Activated CD4-positive, CD25-positive, alpha-beta regulatory T cell treated with anti-CD3 and anti-CD28 coated beads, Interleukin-2, amount 50 U/mL, for 24 hours (primary cell): ENCODE measurements around the gene FLVCR1.
A peak's percentile ranks its signal among the peaks of the same experiment; 100 is the strongest.
"Not testable (repeated sequence)": the region's sequence is repeated elsewhere in the genome, so short reads cannot be mapped to it uniquely, and the experiment has no call there.

Experiments used
- ATAC-seq, 2 donors: fragments of 150-1000 bp; cut with Tn5 transposase; one replicate each; pipeline ENCODE4 v1.10.0; 2021; ENCODE audit warnings: mild to moderate bottlenecking in 1 of 2, moderate library complexity in 1 of 2

FLVCR1 gene

DNA sequence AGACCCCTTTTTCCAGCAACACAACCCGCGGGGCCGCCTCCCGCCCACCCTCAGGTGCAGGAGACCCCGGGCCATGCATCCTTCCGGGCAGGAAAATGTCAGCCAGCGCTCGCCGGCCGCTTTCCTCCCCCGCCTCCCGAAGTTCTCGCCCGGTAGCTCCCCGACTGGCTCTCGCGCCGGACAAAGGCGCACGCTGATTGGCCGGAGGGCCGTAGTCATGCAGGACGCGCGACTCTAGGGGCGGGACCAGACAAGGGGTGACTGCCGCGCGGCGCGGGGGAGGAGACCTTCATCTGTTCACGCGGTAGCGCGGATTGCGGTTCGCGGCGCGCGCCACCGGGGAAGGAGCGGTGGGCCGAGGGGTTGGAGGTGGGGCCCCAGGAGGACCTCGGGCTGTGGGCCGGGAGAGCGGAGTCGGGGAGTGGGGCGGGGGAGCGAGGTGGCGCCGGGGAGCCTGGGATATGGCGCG, at the start of gene FLVCR1:
Gene FLVCR1 (plus strand): TSS at position 284 of the 469 bp plus-strand sequence. CDS start 178 bp downstream, at position 462.
- ATAC-seq = peak; percentile 99

DNA sequence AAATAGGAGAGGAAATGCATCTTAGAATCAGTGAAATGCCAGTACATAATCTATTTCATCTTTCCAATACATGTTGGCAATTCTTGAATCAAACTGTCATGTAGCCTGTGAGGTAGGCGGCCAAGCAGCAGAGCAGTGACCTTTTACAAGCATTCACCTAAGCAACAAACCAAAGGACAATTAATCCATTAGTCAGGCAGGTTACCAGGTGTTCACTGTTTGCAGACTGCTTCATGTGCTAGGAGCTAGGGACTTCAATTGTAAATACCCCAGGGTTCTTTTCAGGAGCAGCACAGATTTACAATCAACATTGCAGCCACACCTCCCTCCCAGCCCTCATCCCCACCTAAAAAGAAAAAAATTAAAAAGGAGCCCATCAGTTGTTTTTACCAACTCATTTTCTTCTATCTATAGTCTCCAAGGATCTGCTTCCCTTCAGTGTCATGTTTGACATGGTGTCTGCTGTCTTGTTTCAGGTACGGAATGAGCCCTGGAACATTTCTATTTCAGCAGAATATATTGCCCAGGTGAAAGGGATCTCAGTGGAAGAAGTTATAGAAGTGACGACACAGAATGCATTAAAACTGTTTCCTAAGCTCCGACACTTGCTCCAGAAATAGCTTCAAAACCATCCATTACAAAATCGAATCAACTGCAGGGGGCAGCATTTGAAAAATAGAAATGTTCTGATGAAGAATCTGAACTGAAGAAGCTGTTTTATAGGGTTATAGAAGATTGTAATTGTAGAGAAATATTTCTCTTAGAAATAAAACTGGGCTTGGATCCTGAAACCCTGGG, 43.3 kb upstream of the FLVCR1 start:
- ATAC-seq = no peak

DNA sequence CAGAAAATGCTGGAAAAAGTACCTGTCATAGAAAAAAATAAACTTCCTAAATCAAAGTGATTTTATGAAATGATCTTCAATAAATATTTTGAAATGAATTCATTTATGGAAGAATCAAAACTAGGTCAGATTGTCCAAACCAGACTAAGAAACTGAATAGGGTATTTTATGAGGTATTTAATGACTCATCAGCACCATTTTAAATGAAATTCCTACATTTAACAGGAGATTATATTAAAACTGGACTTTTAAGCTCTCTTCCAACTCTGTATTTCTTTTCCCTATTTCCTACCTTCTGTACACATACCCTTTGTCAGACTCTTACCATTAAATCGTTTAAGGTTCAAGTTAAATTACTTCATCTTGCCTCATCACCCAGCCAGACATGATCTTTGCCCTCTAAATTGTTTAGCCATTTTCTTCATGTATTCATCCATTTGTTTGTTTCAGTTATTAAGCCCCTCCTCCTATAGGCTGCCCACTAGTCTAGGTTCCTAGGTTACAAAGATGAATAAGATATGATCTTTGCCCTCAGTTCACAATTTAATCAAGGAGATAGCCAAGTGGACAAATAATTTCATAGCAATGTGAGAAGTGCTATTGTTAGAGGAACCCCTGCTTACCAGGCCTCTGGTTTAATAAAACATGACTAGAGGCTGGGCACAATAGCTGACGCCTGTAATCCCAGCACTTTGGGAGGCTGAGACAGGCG, 41.4 kb upstream of the FLVCR1 start:
- ATAC-seq = no peak

DNA sequence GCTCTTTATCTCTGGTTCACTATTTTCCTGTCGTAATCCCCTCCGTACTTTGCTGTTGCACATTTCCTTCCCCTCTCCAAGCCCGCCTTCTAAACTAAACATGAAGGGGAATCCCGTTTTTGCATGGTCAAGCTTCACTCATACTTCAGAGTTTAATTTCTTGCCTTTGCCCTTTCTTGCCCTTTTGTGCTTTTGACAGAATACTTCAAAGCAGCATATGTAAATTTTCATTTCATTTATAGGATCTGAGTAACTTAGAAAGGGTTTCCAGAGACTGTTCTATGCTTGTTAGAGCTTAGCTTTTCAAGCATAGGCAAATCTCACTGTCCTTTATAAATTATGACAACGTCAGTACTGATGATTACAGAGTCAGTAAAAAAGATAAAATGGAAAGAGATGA, 38.3 kb upstream of the FLVCR1 start:
- no peak for ATAC-seq

DNA sequence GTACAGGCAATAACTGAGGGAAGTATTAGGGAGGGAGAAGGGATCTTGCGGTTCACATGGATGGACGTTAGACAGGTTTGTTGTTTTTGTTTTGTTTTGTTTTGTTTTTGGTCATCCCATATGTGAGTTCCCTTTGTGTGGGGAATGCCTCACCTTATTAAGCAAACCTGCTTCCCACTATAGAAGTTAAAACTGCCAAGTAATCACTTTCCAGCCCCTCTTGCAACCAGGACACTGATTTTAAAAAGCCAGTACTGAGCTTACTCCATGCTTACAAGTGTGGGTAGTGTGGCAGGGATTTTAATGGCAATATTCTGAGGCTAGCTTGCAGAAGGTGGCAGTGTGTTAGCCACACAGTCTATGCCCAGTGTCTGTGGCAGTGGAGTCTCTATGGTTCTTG, 37.1 kb upstream of the FLVCR1 start:
- ATAC-seq = no peak

DNA sequence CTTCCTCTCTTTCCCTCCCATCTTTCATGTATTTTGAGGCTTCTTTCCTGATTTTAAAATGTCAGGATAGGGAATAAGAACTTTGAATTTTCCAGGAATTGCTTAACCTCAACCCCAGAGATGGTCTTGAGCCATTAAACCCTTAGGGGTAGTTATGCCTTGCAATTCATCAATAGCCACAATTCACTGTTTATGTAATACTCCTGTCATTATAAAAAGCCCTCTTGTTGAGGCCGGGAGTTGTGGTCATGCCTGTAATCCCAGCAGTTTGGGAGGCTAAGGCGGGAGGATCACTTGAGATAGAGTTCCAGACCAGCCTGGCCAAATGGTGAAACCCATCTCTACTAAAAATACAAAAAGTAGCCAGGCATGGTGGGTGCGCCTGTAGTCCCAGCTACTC, 35.1 kb upstream of the FLVCR1 start:
- ATAC-seq = no peak

DNA sequence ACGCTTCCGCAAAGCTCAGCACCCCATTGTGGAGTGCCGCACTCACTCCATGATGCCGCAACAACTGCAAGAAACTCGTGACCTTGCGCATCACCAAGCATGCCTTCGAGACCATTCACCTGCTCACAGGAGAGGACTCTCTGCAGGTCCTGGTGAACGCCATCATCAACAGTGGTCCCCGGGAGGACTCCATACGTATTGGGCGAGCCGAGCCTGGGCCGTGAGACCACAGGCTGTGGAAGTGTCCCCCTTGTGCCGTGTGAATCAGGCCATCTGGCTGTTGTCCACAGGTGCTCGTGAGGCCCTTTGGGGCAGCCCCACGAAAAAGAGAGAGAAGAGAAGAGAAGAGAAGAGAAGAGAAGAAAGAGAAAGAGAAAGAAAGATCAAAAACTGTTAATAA, 33.9 kb upstream of the FLVCR1 start:
- ATAC-seq = no peak

DNA sequence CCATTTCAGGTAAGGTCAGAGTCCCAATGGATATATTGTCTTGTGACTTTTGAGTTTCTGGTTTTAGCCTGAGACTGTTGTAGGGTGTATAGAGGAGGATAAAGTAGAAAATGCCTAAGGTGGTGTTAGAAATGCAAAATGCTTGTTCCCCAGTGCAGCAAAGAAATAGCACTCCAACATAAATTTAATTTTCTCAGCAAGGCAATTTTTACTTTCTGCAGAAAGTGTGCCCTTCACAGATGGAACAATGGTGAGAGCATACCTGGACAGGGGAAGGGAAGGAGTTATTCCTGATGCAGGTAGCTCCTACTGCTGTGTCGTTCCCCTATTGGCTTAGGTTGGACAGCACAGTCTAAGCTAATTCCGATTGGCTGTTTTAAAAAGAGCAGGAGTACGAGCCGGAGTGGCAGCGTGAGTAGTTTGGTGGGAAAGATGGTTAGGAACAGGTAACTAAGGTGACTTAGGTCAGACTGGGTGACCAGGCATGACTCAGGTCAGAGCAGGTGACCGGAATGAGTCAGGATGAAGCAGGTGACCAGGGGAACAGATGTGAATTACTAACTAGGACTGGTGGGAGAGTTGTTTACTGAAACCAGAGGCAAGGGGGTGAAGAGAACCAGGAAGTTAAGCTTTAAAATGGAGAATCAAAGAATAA, 32.1 kb upstream of the FLVCR1 start:
- ATAC-seq = no peak

DNA sequence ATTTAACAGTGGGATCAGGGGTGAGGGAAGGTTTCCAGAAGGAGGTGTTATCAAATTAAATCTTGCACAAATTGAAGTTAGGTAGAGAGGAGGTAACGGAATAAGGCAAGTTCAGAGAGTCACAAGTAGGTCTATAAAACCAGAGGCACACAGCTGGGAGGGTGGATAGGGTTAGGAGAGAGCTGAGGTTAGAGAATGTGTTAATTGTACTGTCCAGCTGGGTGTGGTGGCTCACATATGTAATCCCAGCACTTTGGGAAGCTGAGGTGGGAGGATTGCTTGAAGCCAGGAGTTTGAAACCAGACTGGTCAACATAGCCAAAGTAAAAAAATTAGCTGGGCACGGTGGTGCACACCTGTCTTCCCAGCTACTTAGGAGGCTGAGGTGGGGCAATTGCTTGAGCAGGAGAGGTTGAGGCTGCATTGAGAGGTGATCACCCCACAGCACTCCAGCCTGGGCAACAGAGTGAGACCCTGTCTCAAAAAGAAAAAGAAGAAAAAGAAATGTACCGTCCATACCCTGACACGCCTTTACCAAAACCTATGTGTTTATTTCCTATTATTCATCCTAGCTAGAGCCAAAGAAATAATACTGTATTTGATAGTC, 30.8 kb upstream of the FLVCR1 start:
- ATAC-seq = no peak

DNA sequence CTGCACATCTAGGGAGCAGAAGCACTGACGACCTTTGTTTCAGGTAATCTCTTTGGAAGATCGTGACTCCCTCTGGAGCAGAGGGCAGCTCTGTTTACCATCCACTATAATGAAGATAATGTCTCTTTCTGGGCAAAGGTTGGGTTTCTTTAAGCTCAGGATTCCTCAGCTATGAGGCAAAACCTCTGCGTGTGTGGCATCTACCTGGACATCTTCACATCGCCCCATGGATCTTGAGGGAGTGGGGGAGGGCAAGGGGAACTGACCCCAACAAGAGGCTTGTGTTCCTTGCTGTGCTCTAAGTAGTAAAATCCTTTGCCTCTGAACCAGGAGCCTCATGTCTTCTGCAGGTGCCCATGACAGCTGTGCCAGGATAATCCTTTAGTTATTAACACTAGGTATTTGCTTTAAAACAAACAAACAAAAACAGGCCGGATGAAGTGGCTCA, 30.2 kb upstream of the FLVCR1 start:
- ATAC-seq = no peak

DNA sequence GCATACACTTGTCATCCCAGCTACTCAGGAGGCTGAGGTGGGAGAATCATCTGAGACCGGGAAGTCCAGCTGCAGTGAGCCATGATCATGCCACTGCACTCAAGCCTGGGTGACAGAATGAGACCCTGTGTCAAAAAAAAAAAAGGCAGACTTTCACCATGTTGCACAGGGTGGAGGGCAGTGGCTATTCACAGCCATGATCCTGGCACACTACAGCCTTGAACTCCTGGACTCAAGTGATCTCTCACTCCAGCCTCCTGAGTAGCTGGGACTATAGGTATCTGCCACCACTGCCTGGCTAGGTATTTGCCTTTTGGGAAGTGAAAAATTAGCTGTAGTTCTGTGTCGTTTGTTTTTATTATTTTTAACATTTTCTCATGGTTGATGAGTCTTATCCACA, 29.7 kb upstream of the FLVCR1 start:
- ATAC-seq = no peak

DNA sequence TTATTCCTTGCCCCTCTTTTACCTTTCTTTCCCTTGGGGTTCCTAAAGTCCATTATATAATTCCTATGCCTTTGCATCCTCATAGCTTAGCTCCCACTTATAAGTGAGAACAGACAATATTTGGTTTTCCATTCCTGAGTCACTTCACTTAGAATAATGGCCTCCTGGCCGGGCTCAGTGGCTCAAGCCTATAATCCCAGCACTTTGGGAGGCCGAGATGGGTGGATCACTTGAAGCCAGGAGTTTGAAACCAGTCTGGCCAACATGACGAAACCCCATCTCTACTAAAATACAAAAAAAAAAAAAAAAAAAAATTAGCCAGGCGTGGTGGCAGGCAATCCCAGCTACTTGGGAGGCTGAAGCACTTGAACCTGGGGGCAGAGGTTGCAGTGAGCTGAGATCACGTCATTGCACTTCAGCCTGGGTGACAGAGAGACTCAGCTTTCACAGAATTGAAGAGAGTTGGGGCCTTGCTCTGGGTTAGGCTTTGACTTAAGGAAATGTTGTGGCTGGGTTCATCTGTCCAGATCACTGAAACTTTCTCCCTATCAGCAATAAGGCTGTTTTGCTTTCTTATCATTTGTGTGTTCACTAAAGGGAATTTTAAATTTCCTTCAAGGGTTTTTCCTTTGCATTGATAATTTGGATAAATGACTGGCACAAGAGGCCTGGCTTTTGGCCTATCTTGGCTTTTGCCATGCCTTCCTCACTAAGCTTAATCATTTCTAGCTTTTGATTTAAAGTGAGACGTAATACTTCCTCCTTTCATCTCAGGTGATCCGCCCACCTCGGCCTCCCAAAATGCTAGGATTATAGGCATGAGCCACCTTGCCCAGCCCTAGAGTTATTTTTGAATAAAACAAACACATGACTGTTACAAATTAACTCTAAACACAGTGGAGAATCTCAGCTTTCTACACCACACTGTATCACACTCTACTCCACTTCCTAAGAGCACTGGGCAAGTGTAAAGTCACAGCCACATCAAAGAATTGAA, 24.6 kb upstream of the FLVCR1 start:
- not testable (repeated sequence) for ATAC-seq

DNA sequence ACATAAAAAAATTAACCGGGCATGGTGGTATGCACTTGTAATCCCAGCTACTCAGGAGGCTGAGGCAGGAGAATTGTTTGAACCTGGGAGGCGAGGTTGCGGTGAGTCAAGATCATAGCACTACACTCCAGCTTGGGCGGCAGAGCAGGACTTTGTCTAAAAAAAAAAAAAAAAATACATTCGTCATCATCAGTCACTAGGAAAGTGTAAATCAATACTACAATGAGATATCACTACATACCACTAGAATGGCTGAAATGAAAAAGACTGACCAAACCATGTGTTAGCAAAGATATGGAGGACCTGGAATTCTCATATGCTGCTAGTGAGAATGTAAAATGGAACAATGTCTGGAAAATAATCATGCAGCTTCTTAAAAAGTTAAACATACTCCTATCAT, 19.9 kb upstream of the FLVCR1 start:
- no peak for ATAC-seq

DNA sequence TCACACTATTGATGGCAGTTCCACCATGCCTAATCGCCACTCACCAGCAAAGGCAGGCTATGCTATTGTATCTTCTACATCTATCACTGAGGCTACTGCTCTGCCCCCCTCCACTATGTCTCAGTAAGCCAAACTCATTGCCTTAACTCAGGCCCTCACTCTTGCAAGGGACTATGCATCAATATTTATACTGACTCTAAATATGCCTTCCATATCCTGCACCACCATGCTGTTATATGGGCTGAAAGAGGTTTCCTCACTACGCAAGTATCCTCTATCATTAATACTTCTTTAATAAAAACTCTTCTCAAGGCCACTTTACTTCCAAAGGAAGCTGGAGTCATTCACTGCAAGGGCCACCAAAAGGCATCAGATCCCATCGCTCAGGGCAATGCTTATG, 13.6 kb upstream of the FLVCR1 start:
- not testable (repeated sequence) for ATAC-seq

DNA sequence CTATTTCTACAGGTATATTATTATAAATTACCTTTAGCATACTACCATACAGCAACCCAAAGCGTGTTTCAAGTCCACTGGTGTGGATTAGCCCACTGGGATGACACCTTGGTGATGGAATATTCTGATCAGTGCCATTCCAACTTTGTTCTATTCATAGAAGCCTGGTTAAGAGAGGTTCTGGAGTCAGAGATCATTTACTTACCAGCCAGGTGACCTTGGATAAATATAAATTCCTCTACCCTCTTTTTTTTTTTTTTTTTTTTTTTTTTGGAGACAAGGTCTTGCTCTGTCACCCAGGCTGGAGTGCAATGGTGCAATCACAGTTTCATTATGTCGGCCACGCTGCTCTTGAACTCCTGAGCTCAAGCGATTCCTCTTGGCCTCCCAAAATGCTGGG, 10.5 kb upstream of the FLVCR1 start, which contains the start of gene SPATA45:
Gene SPATA45 (minus strand): TSS at position 101 of the 400 bp plus-strand sequence. CDS start 11,500 bp downstream, outside the sequence.
- ATAC-seq = no peak

DNA sequence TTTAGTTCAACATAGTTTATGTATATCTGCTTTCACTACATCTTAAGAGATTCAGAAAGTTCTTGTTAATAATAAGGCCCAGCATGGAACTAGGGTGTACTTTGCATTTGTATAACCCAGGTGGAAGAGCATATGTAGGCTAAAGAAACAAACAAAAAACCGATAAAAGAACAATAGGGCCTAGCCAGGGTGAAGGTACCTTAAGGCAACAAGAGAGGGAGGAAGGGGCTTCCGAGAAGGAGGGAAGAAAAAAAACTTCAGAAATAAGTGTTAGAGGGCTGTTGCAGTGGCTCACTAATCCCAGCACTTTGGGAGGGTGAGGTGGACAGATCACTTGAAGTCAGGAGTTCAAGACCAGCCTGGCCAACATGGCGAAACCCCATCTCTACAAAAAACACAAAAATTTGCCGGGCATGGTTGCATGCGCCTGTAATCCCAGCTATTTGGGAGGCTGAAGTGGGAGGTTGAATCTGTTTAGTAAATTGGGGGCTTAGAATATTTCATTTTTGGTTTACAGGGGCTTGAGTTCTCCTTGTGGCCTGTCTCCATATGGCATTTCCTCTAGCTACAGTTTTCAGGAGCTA, 5.9 kb upstream of the FLVCR1 start:
- no peak for ATAC-seq

DNA sequence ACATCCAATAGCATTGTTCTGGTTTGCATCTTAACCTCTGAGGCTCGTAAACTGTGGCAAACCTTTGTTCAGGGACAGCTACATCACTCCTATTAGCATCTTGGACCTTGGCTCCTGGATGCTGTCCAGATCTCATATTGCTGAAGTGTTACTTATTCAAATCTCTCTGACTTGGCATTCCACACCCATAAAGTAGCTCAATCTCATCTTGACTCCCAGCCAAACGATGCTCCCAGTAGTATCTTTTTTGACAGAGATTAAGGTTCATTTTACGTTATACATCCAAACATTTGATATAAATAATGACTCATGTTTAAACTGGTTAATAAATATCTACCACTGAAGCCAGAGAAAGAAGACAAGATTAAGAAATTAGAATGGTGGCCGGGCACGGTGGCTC, 4.4 kb upstream of the FLVCR1 start:
- ATAC-seq = no peak

DNA sequence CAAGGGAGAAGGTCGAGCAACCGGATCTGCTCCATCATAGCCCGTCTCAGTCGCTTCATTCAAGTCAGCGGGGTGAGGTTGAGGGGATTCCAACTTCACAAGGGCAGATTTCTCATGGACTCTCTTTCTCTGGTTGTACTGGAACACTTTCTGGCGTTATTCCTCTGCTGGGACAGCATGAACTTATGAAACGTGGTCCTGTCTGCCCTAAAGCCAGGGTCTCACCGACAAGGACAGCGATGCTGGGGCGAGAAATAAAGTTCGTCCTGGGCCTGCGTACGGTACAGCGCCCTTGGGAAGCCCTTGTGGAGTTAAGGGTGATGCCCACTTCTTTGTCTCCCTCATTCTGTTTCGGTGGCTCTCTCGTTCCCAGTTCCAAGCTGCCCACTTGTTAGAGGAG, 1.3 kb upstream of the FLVCR1 start:
- ATAC-seq = no peak

DNA sequence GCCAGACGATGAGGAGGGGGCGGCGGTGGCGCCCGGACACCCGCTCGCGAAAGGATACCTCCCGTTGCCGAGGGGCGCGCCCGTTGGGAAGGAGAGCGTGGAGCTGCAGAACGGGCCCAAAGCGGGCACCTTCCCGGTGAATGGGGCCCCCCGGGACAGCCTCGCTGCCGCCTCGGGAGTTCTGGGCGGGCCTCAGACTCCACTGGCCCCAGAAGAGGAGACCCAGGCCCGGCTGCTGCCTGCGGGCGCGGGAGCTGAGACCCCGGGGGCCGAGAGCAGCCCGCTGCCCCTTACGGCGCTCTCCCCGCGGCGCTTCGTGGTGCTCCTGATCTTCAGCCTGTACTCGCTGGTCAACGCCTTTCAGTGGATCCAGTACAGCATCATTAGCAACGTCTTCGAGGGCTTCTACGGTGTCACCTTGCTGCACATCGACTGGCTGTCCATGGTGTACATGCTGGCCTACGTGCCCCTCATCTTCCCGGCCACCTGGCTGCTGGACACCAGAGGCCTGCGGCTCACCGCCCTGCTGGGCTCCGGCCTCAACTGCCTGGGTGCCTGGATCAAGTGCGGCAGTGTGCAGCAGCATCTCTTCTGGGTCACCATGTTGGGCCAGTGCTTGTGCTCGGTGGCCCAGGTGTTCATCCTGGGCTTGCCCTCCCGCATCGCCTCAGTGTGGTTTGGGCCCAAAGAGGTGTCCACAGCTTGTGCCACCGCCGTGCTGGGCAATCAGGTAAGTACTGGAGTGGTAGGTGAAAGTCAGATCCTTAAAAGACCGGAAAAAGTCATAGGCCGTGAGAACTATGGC, 588 bp downstream of the FLVCR1 start:
- ATAC-seq = peak; percentile 3 to 8
